CD4-positive, alpha-beta T cell treated with Interleukin-2 at 100 ng/mL for 4 hours (primary cell): ENCODE results near the gene MCM6.
"Not testable (repeated sequence)": the region's sequence is repeated elsewhere in the genome, so short reads cannot be mapped to it uniquely, and the experiment has no call there.

Experiments
- DNase-seq: peaks from one replicate; pipeline ENCODE4 v3.0.0-alpha.2; 2020; ENCODE audit warnings: low spot score

The MCM6 gene

DNA sequence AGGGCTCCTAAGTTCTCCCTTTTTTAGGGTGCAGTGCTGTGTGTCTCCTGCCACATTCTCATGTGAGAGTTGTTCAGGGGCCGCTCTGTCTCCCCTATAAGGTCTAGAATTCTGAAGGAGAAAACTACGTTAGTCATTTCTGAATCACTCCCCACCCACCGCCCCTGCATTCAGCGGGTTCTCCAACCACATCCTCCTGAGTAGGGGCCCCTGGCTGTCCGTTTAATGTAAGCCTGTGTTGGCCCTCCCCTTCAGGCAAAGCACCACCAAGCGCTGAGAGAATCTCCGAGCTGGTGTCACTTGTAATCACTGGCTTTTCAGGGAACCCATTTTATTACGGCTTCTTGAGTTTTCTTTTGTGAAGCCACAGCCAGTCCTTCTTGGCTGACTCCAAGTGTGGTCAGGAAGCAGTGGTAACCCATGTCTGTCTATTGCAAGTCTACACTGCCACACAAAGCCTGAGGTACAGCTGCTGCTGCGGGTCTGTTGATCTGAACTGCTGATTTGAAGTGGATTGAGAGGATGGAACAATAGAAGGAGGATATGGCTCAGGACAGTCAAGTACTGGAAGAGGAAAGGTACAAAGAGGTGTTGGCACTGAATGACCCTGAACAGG lies 56.1 kb downstream of the MCM6 start:
- peak; percentile 65 for DNase-seq

DNA sequence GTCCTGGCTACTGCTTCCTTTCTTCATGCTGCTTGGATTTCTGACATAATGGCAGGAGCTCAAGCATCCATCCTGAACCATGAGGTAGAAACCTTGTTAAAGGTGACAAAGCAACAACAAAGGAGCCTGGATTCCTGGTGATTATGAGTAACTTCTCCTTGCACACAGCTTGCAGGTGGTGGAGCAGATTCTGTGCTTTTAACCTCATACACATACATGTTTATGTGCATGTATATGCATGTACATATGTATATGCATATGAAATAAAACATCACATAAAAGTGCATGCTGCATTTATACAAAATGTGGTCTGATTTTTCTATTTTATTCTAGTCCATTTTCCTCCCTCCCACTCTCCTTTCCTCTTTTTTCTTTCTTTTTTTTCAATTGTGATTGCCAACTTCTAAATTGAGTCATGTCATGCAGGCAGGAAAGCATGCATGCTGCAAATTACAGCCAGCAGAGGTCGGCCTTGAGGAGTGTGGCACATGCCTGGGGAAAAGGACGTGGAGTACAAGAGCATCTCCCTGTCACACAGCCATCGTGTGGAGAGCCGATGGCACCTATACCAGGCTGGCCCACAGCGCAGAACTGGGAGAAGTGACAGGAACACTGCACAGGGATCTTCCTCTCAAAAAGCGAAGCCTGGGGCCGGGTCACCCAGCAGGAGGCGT lies 57.2 kb downstream of the MCM6 start:
- DNase-seq: peak; percentile 5

- DNase-seq: no peak
These were observed 58.3 kb downstream of the MCM6 start for GRCh38 chr2:135817951-135818350.

- no peak for DNase-seq
These were observed 58.8 kb downstream of the MCM6 start for GRCh38 chr2:135817466-135817865.

- DNase-seq: no peak
These were observed 61.0 kb downstream of the MCM6 start for GRCh38 chr2:135815269-135815668.

DNA sequence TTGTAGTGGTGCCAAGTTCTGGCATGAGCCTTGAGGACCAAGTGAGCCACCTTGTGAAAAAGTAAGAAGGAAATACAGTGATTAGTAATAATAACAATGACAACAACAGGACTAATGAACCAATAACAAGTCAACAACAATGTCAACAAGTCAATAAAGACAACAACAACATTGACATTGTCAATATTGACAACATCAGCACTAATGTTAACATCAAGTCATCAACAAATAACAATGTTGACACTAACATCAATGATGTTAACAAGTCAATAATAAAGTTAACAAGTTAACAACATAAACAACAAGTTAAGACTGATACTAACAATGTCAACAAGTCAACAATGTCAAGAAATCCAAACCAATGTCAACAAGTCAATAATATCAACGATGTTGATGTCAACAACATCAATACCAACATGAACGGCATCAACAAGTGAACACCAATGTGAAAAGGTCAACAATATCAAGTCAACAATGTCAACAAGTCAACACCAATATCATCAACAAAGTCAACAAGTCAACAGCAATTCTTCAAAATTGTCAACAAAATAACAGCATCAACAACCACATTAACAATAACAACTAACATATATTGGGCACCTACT lies 63.2 kb downstream of the MCM6 start:
- DNase-seq: no peak

GRCh38 chr2:135807874-135808273 lies 68.4 kb downstream of the MCM6 start:
- not testable (repeated sequence) for DNase-seq

- DNase-seq: no peak
These were observed 73.0 kb downstream of the MCM6 start for GRCh38 chr2:135803278-135803677.

- no peak for DNase-seq
These were observed 73.9 kb downstream of the MCM6 start for GRCh38 chr2:135802350-135802749.

- no peak for DNase-seq
These were observed 75.5 kb downstream of the MCM6 start for GRCh38 chr2:135800513-135801460.

DNA sequence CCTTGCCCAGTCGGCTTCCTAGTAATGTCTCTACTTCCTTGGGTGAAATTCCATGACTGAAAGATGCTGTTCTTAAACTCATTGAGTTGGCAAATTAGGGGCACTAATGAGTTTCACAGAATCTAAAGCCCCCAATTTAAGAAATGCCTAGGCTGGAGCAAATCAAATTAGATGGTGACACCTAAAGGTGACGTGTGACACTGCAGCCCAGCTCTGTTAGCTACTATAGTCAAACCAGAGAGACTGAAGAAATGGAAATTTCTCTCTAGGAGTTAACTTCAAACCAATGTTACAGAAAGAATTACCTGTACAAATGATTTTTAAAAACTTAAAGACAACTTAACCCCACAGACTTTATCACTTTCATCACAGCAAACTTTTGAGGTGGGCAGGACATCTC lies 76.5 kb downstream of the MCM6 start:
- DNase-seq: no peak

GRCh38 chr2:135798762-135799161 lies 77.5 kb downstream of the MCM6 start:
- DNase-seq: no peak

DNA sequence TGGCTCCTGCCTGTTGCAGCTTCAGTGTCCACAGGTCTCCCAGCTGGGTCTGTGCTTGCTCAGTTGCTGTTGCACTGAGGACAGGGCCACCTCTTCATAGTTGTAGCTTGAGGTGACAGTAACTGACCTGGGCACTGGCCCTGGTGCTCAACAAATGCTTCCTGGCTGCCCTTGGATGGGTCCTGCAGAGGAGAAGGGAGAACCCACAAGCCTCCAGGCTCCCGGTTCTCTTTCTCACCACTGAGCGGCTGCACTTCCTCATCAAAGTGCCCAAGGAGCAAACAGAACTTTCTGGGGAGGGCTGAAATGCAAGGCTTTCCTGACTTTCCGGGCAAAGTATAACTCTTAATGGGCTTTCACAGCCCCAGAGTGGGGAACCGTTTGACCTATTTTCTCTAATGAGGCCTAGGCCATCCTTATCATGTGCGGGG lies 78.0 kb downstream of the MCM6 start:
- no peak for DNase-seq

GRCh38 chr2:135797497-135798274 lies 78.6 kb downstream of the MCM6 start:
- DNase-seq: peak; percentile 75

GRCh38 chr2:135796606-135797005 lies 79.6 kb downstream of the MCM6 start:
- DNase-seq: no peak

DNA sequence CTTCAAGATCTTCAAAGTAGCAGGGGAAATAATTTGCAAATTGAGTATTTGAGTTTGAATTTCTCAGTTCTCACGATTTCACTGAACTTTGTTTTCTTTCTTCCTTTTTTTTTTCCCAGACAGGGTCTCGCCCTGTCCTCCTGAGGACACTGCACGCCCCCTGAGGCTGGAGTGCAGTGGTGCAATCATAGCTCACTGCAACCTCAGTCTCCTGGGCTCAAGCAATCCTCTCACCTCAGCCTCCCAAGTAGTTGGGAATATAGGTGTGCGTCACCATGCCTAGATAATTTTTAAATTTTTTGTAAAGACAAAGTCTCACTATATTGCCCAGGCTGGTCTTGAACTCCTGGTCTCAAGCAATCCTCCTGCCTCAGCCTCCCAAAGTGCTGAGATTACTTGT lies 80.6 kb downstream of the MCM6 start:
- not testable (repeated sequence) for DNase-seq

- no peak for DNase-seq
These were observed 83.7 kb downstream of the MCM6 start for GRCh38 chr2:135792401-135793150.

DNA sequence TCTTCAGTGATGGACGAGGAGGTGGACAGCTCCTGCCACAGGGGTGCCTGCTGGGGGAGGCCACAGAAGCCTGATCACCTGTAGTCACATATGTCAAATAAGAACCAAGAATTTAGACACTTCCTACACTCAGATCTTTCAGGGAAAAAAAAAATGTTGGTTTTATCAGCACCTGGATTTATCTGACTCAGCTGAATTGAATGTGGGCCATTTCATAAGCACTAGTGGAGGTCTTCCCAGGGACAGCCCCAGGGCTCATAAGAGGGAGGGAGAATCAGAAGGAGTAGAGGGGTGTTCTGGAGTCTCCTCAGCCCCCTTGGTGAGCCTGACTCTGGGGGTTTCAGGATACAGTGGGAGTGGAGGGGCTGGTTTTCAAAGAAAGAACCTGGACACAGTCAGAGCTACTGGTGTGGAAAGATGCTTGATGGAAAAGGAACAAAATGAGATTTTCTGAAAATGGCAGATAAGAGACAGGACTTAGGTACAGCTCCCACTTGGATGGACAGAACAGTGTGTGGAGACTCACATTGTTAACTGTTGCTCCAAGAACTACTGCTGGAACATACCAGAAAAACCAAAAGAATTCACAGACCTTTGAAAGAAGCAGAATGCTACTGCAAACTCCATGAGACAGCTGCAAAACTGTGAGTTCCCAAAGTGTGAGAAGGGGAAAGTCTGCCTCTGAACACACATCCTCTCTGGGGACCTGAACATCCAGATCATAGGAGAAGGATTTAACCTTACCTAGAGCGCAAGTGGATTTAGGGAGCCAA lies 84.6 kb downstream of the MCM6 start:
- DNase-seq: no peak

GRCh38 chr2:135790423-135790822 lies 85.8 kb downstream of the MCM6 start:
- no peak for DNase-seq
